OCI-LY3 (cell line): ENCODE results near the gene TIMELESS.

Experiments
- H2AFZ ChIP-seq: fragments of 200-600, 300-600 bp; shearing (Covaris generic); 2 replicates; pipeline ENCODE4 v1.6.0; 2014; ENCODE audit warnings: antibody characterized with exemption, low read depth, low read length
- H3K27ac ChIP-seq: fragments of 200-600, 300-600 bp; sonication (generic); 2 replicates; pipeline ENCODE4 v1.5.1; 2014; ENCODE audit warnings: mild to moderate bottlenecking, low read length, moderate library complexity, mixed read lengths
- H3K27me3 ChIP-seq: fragments of 200-600, 300-600 bp; sonication (generic); 2 replicates; pipeline ENCODE4 v1.6.1; 2014; ENCODE audit warnings: low read depth, low read length, mixed read lengths
- H3K36me3 ChIP-seq: fragments of 200-600, 300-600 bp; sonication (generic); replicated peaks from 2 replicates; pipeline ENCODE3; 2014; ENCODE audit warnings: low read depth, low read length, mixed read lengths
- H3K4me1 ChIP-seq: fragments of 300-600, 200-600 bp; sonication (generic); 2 replicates; pipeline ENCODE4 v1.6.1; 2014; ENCODE audit warnings: low read length, mixed read lengths
- H3K4me2 ChIP-seq: fragments of 200-600, 300-600 bp; sonication (generic); 2 replicates; pipeline ENCODE4 v1.6.1; 2014; ENCODE audit warnings: low read length, mixed read lengths
- H3K4me3 ChIP-seq: fragments of 300-600, 200-600 bp; sonication (generic); 2 replicates; pipeline ENCODE4 v1.5.1; 2014; ENCODE audit warnings: antibody characterized with exemption, mild to moderate bottlenecking, low read length, moderate library complexity
- H3K79me2 ChIP-seq: fragments of 300-600, 200-600 bp; shearing (Covaris generic); 2 replicates; pipeline ENCODE4 v1.6.1; 2014; ENCODE audit warnings: mild to moderate bottlenecking, low read length, mixed read lengths
- H3K9ac ChIP-seq: fragments of 300-600, 200-600 bp; shearing (Covaris generic); 2 replicates; pipeline ENCODE4 v1.6.0; 2014; ENCODE audit warnings: mild to moderate bottlenecking, low read length, moderate library complexity
- H3K9me3 ChIP-seq: fragments of 200-600, 300-600 bp; shearing (Covaris generic); 2 replicates; pipeline ENCODE4 v1.6.1; 2014; ENCODE audit warnings: low read length, mixed read lengths; ENCODE audit not compliant: insufficient read depth
- H4K20me1 ChIP-seq: fragments of 200-600, 300-600 bp; sonication (generic); 2 replicates; pipeline ENCODE4 v1.6.1; 2016; ENCODE audit warnings: low read length, mixed read lengths; ENCODE audit not compliant: insufficient read depth
- CTCF ChIP-seq: fragments of 200-600, 300-600 bp; sonication (generic); IDR thresholded peaks from 2 replicates; pipeline ENCODE4 v1.5.1; 2014; ENCODE audit warnings: antibody characterized with exemption, low read length, low read depth
- EZH2phosphoT487 ChIP-seq: fragments of 200-600 bp; shearing (Covaris generic); IDR thresholded peaks from 2 replicates; pipeline ENCODE4 v1.6.1; 2018; ENCODE audit warnings: antibody characterized with exemption, mixed run types, low read depth

Gene TIMELESS

GRCh38 chr12:56392331-56392730, 56.9 kb downstream of the TIMELESS start:
- Histone ChIP-seq H3K4me3 (no peak overlapping the region), H3K9ac (no peak overlapping the region), H3K27ac (no peak overlapping the region), H3K27me3 (no peaks in the 10 kb centered on the region), H3K36me3 (no peaks in the 10 kb centered on the region), H3K4me1 (no peaks in the 10 kb centered on the region), H3K9me3 (no peaks in the 10 kb centered on the region), H3K79me2 (no peaks in the 10 kb centered on the region), H4K20me1 (no peaks in the 10 kb centered on the region), H3K4me2 (no peak overlapping the region), H2AFZ (no peak overlapping the region)
- no peak for TF ChIP-seq EZH2phosphoT487
- no peak for TF ChIP-seq CTCF

GRCh38 chr12:56391721-56392120, 57.5 kb downstream of the TIMELESS start:
- Histone ChIP-seq H2AFZ (no peak overlapping the region), H3K4me1 (no peaks in the 10 kb centered on the region), H3K79me2 (no peaks in the 10 kb centered on the region), H3K9ac (no peak overlapping the region), H3K4me3 (no peak overlapping the region), H3K4me2 (no peak overlapping the region), H4K20me1 (no peaks in the 10 kb centered on the region), H3K27ac (no peak overlapping the region), H3K36me3 (no peaks in the 10 kb centered on the region), H3K27me3 (no peaks in the 10 kb centered on the region), H3K9me3 (no peaks in the 10 kb centered on the region)
- no peak for TF ChIP-seq CTCF
- TF ChIP-seq EZH2phosphoT487 = no peak

- Histone ChIP-seq H3K9me3 (no peaks in the 10 kb centered on the region), H3K79me2 (no peaks in the 10 kb centered on the region), H3K27ac (no peak overlapping the region), H4K20me1 (no peaks in the 10 kb centered on the region), H3K36me3 (no peaks in the 10 kb centered on the region), H3K4me1 (no peaks in the 10 kb centered on the region), H3K9ac (no peak overlapping the region), H3K27me3 (no peaks in the 10 kb centered on the region), H3K4me2 (no peak overlapping the region), H2AFZ (0 out of 2 replicates have a peak overlapping the region, but pooled peaks have one; percentile 21), H3K4me3 (no peak overlapping the region)
- TF ChIP-seq EZH2phosphoT487 (no peak), CTCF (no peak)
Observed at GRCh38 chr12:56389412-56389811, 59.8 kb downstream of the TIMELESS start.

GRCh38 chr12:56387152-56387736, 62.0 kb downstream of the TIMELESS start:
- no peak overlapping the region for H3K4me3 ChIP-seq
- H4K20me1 ChIP-seq = no peaks in the 10 kb centered on the region
- H3K27me3 ChIP-seq = no peaks in the 10 kb centered on the region
- no peak overlapping the region for H2AFZ ChIP-seq
- H3K79me2 ChIP-seq = no peaks in the 10 kb centered on the region
- TF ChIP-seq CTCF (no peak), EZH2phosphoT487 (no peak)
- no peak overlapping the region for H3K9ac ChIP-seq
- no peaks in the 10 kb centered on the region for H3K9me3 ChIP-seq
- no peaks in the 10 kb centered on the region for H3K4me1 ChIP-seq
- H3K36me3 ChIP-seq = no peaks in the 10 kb centered on the region
- H3K4me2 ChIP-seq = no peak overlapping the region
- H3K27ac ChIP-seq = no peak overlapping the region
